ENCODE results near the gene FPGT.
"Not testable (repeated sequence)": the region's sequence is repeated elsewhere in the genome, so short reads cannot be mapped to it uniquely, and the experiment has no call there.

Gene FPGT

GRCh38 chr1:74197657-74198552 lies at the start of gene FPGT, which contains the start of gene LRRIQ3:
Gene FPGT (plus strand): TSS chr1:74198242. CDS start chr1:74198279, 37 bp downstream.
Gene LRRIQ3 (minus strand): TSS chr1:74198176. CDS start chr1:74183684, 14,492 bp downstream.
- DNase-seq: peak; percentile 96

- no peak for DNase-seq
Measured at GRCh38 chr1:74160046-74160445, 38.0 kb upstream of the FPGT start.

GRCh38 chr1:74161497-74161896 lies 36.5 kb upstream of the FPGT start:
- no peak for DNase-seq

- no peak for DNase-seq
Measured at GRCh38 chr1:74162333-74162732, 35.7 kb upstream of the FPGT start.

- DNase-seq: not testable (repeated sequence)
Measured at GRCh38 chr1:74174423-74174822, 23.6 kb upstream of the FPGT start.

- no peak for DNase-seq
Measured at GRCh38 chr1:74180490-74180889, 17.6 kb upstream of the FPGT start.

- no peak for DNase-seq
Measured at GRCh38 chr1:74193908-74194307, 4.1 kb upstream of the FPGT start.

GRCh38 chr1:74195339-74195738 lies 2.7 kb upstream of the FPGT start:
- no peak for DNase-seq

GRCh38 chr1:74197255-74197654 lies 787 bp upstream of the FPGT start:
- no peak for DNase-seq

GRCh38 chr1:74199504-74199903 lies 1.5 kb downstream of the FPGT start:
- no peak for DNase-seq

GRCh38 chr1:74205266-74205665 lies 7.2 kb downstream of the FPGT start:
- DNase-seq: no peak

- no peak for DNase-seq
Measured at GRCh38 chr1:74215229-74215628, 17.2 kb downstream of the FPGT start.

GRCh38 chr1:74222701-74223100 lies 24.7 kb downstream of the FPGT start:
- DNase-seq: no peak

- no peak for DNase-seq
Measured at GRCh38 chr1:74223453-74223852, 25.4 kb downstream of the FPGT start.

- no peak for DNase-seq
Measured at GRCh38 chr1:74235153-74235552, 37.1 kb downstream of the FPGT start, which contains the start of gene TNNI3K. Gene TNNI3K (plus strand): TSS chr1:74235387. CDS start chr1:74235452, 65 bp downstream.

- DNase-seq: no peak
Measured at GRCh38 chr1:74236440-74236839, 38.4 kb downstream of the FPGT start.

GRCh38 chr1:74237035-74237434 lies 39.0 kb downstream of the FPGT start:
- DNase-seq: no peak

GRCh38 chr1:74237787-74238186 lies 39.7 kb downstream of the FPGT start:
- no peak for DNase-seq

GRCh38 chr1:74245168-74245772 lies 47.2 kb downstream of the FPGT start:
- DNase-seq: no peak

- no peak for DNase-seq
Measured at GRCh38 chr1:74246315-74246714, 48.3 kb downstream of the FPGT start.

GRCh38 chr1:74247881-74248528 lies 50.0 kb downstream of the FPGT start:
- no peak for DNase-seq

GRCh38 chr1:74253243-74253824 lies 55.3 kb downstream of the FPGT start:
- DNase-seq: not testable (repeated sequence)

Data from midbrain (tissue), 1 donor.